Keratinocyte (primary cell): ENCODE measurements around the gene ADGRG6. TPM values are rescaled to one million over a fixed set of nuclear protein-coding genes. Genes with fewer than 3 reads are reported as not detected.

Source experiments
- DNase-seq: peaks from one replicate; pipeline ENCODE4 v3.0.0-alpha.2; 2011; ENCODE audit warnings: low read depth, missing footprints, low spot score
- FAIRE-seq: peaks from 2 replicates; lab custom pipeline; 2011; peaks lifted over from hg19 to GRCh38; lab: Jason Lieb, UNC
- H2AFZ ChIP-seq: 2 replicates; pipeline ENCODE4 v1.6.0; 2012; ENCODE audit warnings: low read length, control low read depth, inconsistent platforms; ENCODE audit not compliant: control insufficient read depth
- H3K27ac ChIP-seq: 2 replicates; pipeline ENCODE4 v1.5.1; 2011; ENCODE audit warnings: low read length; ENCODE audit not compliant: control insufficient read depth, insufficient read depth
- H3K27me3 ChIP-seq: 3 replicates; pipeline ENCODE4 v1.6.0; 2011; ENCODE audit warnings: low read length; ENCODE audit not compliant: control insufficient read depth, insufficient read depth; ENCODE audit errors: extremely low read depth
- H3K36me3 ChIP-seq, 2 experiments: 2 replicates in 1 of 2; 3 replicates in 1 of 2; pipeline ENCODE4 v1.5.1; 2011; ENCODE audit warnings: low read length in 2 of 2, mild to moderate bottlenecking in 1 of 2; ENCODE audit not compliant: control insufficient read depth in 2 of 2, insufficient read depth in 2 of 2; ENCODE audit errors: extremely low read depth in 1 of 2
- H3K4me1 ChIP-seq: 3 replicates; pipeline ENCODE4 v1.5.1; 2011; ENCODE audit warnings: low read length; ENCODE audit not compliant: control insufficient read depth, insufficient read depth; ENCODE audit errors: extremely low read depth
- H3K4me2 ChIP-seq: 3 replicates; pipeline ENCODE4 v1.6.0; 2011; ENCODE audit warnings: low read depth, low read length; ENCODE audit not compliant: control insufficient read depth, insufficient read depth; ENCODE audit errors: extremely low read depth
- H3K4me3 ChIP-seq, 3 experiments: fragments of 200-600 bp in 1 of 3; sonication (generic) in 1 of 3; 2 replicates in 2 of 3; 3 replicates in 1 of 3; pipeline ENCODE4 v1.5.1; 2011 to 2016; ENCODE audit warnings: low read length in 3 of 3, mild to moderate bottlenecking in 3 of 3, control low read depth in 2 of 3, inconsistent platforms in 1 of 3, low read depth in 1 of 3, mixed read lengths in 1 of 3, mixed run types in 1 of 3, moderate library complexity in 1 of 3; ENCODE audit not compliant: control insufficient read depth in 2 of 3, insufficient read depth in 2 of 3; ENCODE audit errors: extremely low read depth in 1 of 3
- H3K79me2 ChIP-seq: 2 replicates; pipeline ENCODE4 v1.6.0; 2012; ENCODE audit warnings: low read length; ENCODE audit not compliant: control insufficient read depth, insufficient read depth
- H3K9ac ChIP-seq: 3 replicates; pipeline ENCODE4 v1.6.0; 2011; ENCODE audit warnings: low read length; ENCODE audit not compliant: control insufficient read depth, insufficient read depth; ENCODE audit errors: extremely low read depth
- H3K9me1 ChIP-seq: 3 replicates; pipeline ENCODE4 v1.6.0; 2011; ENCODE audit warnings: low read length; ENCODE audit not compliant: control insufficient read depth, insufficient read depth; ENCODE audit errors: extremely low read depth
- H3K9me3 ChIP-seq: 2 replicates; pipeline ENCODE4 v1.5.1; 2012; ENCODE audit warnings: low read depth, low read length; ENCODE audit not compliant: control insufficient read depth
- H4K20me1 ChIP-seq: 3 replicates; pipeline ENCODE4 v1.6.0; 2011; ENCODE audit warnings: low read length; ENCODE audit not compliant: control insufficient read depth, insufficient read depth; ENCODE audit errors: extremely low read depth
- CTCF ChIP-seq, 3 experiments: IDR thresholded peaks in 1 of 3; conservative IDR thresholded peaks in 1 of 3; optimal IDR thresholded peaks in 1 of 3; 2 replicates in 2 of 3; 3 replicates in 1 of 3; pipeline versions ENCODE3 to v1.5.1; 2011; ENCODE audit warnings: low read length in 3 of 3, mild to moderate bottlenecking in 3 of 3, moderate library complexity in 2 of 3, control low read depth in 1 of 3, inconsistent platforms in 1 of 3; ENCODE audit not compliant: insufficient read depth in 2 of 3; ENCODE audit errors: extremely low read depth in 1 of 3
- EZH2 ChIP-seq: IDR thresholded peaks from one replicate; pipeline ENCODE4 v1.6.1; 2012; ENCODE audit warnings: inconsistent platforms, mild to moderate bottlenecking, low read length, moderate library complexity
- dilution Hi-C: fragments of 300-500 bp; cut with MboI; formaldehyde crosslinking; loops from one replicate; pipeline ENCODE4 v1.7.0; 2020; ENCODE audit warnings: low sequenced_read_pairs; ENCODE audit not compliant: extremely low pct_ligation_motif_present
- polyA minus RNA-seq, 3 experiments: library from RNA; depleted of rRNA, polyadenylated mRNA; stranded (reverse); fragments of >200 nt; gene quantifications; 1 replicate in 1 of 3; 2 replicates in 1 of 3; 3 replicates in 1 of 3; pipeline ENCODE4 v1.2.3, GENCODE V29; 2011
- polyA plus RNA-seq, 5 experiments: library from polyadenylated mRNA; depleted of rRNA in 3 of 5; stranded (reverse) in 3 of 5; stranded (forward) in 1 of 5; unstranded in 1 of 5; fragments of >200 nt; gene quantifications; 1 replicate in 1 of 5; 2 replicates in 3 of 5; 3 replicates in 1 of 5; pipeline versions ENCODE4 v1.2.1 to v1.2.3, GENCODE V29; 2011 to 2012; ENCODE audit warnings: missing spikeins in 2 of 5, low read depth in 1 of 5, low replicate concordance in 1 of 5

Gene ADGRG6
- 9.4 to 20.1 TPM (median 14.6 TPM) in 3 replicates for polyA plus RNA-seq
- 4.0 TPM for polyA plus RNA-seq (2011; ENCODE audit: low read depth)
- 2.8 and 5.8 TPM in 2 replicates for polyA plus RNA-seq (2011; cell fraction: cytosol; rRNA removed)
- 13.9 and 17.9 TPM in 2 replicates for polyA plus RNA-seq (2011; cell fraction: nucleus; rRNA removed)
- 4.4 and 9.6 TPM in 2 replicates for polyA plus RNA-seq (2012; ENCODE audit: low replicate concordance)
- polyA minus RNA-seq: 21.1 to 41.4 TPM (median 25.8 TPM) in 3 replicates
- polyA minus RNA-seq (2011; cell fraction: cytosol; rRNA and poly(A)+ RNA removed): 3.3 TPM
- 33.2 and 51.7 TPM in 2 replicates for polyA minus RNA-seq (2011; cell fraction: nucleus; rRNA and poly(A)+ RNA removed)

DNA sequence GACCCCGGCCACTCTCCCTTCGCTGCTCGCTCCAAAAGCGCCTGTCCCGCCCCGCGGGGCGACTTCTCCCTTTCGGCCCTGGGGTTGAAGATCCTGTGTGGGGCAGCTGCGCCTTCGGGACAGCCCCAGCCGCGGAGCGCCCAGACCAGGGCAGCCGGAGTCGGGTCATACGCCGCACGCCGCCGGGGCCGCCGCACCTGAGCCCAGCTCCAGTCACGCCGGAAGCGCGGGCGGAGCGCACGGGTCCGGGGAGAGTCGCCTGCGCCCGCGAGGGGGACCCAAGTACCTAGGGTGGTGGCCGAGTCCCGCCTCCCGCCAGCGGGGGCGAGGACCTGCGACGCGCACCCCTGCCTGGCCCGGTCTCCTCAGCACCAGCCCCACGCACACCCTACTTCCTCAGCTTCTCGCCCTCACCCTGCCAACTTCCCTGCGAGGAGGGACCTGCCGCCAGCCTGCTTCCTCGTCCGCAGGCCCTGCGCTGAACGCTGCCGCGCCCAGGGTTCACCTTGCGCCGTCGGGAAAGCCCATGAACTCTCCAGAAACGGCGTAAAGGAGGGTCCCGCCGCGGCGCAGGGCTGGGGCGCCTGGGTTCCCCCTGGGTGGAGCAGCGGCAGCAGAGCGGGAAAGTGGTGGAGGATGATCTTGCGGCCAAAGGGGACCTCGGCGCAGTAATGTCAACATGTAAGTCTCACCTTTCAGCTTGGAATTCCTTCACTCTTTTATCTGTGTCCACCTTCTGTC, at the start of gene ADGRG6:
Gene ADGRG6 (plus strand): TSS at position 357 of the 741 bp plus-strand sequence. CDS start 323 bp downstream, at position 680.
- DNase-seq: no peak
- dilution Hi-C loops: no loop called here
- no peaks in the 10 kb centered on the region for H4K20me1 ChIP-seq
- H3K27ac ChIP-seq: peak within 1 kb of the TSS; percentile 87
- peak within 1 kb of the TSS; percentile 67 for H2AFZ ChIP-seq
- peaks cover 30% of the 10 kb centered on the region for H3K4me1 ChIP-seq
- peak within 1 kb of the TSS; percentile 29 to 82 (median 72) for H3K4me3 ChIP-seq
- H3K79me2 ChIP-seq: peaks cover 18% of the 10 kb centered on the region
- no peak for TF ChIP-seq EZH2
- TF ChIP-seq CTCF (optimal IDR thresholded peaks at IDR 0.05 in 1 of 3, IDR thresholded peaks at IDR 0.05 in 1 of 3, conservative IDR thresholded peaks at IDR 0.05 in 1 of 3; ENCODE audit: extremely low read depth in 1 of 3, insufficient read depth in 2 of 3, low read length in 3 of 3): peak in 1 of 3 experiments; percentile 44
- peak within 1 kb of the TSS; percentile 79 for H3K9ac ChIP-seq
- FAIRE-seq: no peak
- H3K27me3 ChIP-seq: no peaks in the 10 kb centered on the region
- no peaks in the 10 kb centered on the region for H3K36me3 ChIP-seq
- no peaks in the 10 kb centered on the region for H3K9me3 ChIP-seq
- H3K4me2 ChIP-seq: peak within 1 kb of the TSS; percentile 79
- H3K9me1 ChIP-seq: no peaks in the 10 kb centered on the region

GRCh38 chr6:142254513-142254912, 47.3 kb upstream of the ADGRG6 start:
- FAIRE-seq (no peak), DNase-seq (no peak)
- Histone ChIP-seq H3K27me3 (no peaks in the 10 kb centered on the region), H2AFZ (no peak overlapping the region), H3K79me2 (no peaks in the 10 kb centered on the region), H3K9me1 (no peaks in the 10 kb centered on the region), H3K4me2 (no peak overlapping the region), H3K27ac (no peak overlapping the region), H3K9me3 (no peaks in the 10 kb centered on the region), H3K4me1 (no peaks in the 10 kb centered on the region), H3K9ac (no peak overlapping the region), H3K4me3 (no peak overlapping the region), H4K20me1 (no peaks in the 10 kb centered on the region), H3K36me3 (no peaks in the 10 kb centered on the region)
- dilution Hi-C loops: no loop called here
- no peak for TF ChIP-seq CTCF (optimal IDR thresholded peaks at IDR 0.05 in 1 of 3, IDR thresholded peaks at IDR 0.05 in 1 of 3, conservative IDR thresholded peaks at IDR 0.05 in 1 of 3; ENCODE audit: extremely low read depth in 1 of 3, insufficient read depth in 2 of 3, low read length in 3 of 3)
- no peak for TF ChIP-seq EZH2
